ENCODE measurements around the gene SNX27. TPM values are rescaled to one million over a fixed set of nuclear protein-coding genes. Genes with fewer than 3 reads are reported as not detected.
"Not testable (repeated sequence)": the region's sequence is repeated elsewhere in the genome, so short reads cannot be mapped to it uniquely, and the experiment has no call there.

The SNX27 gene
- total RNA-seq, 2 experiments from 2014 or later: 33.1 to 33.8 TPM

GRCh38 chr1:151629278-151629677 lies 17.4 kb downstream of the SNX27 start:
- CTCF ChIA-PET: interaction anchor here (1.8 kb wide), 1 partner anchor 9 kb away, joined by 5 read pairs; no protein-coding TSS in a partner anchor
- POLR2A ChIA-PET: no interaction called here

- ChIA-PET POLR2A (no interaction called here), CTCF (no interaction called here)
Observed at GRCh38 chr1:151635479-151636072, 23.7 kb downstream of the SNX27 start.

GRCh38 chr1:151638074-151638775 lies 26.4 kb downstream of the SNX27 start:
- ChIA-PET POLR2A (no interaction called here), CTCF (interaction anchor here (0.6 to 2.0 kb wide), 2 partner anchors 10 to 285 kb away, joined by 3 to 5 read pairs; no protein-coding TSS in a partner anchor)

- ChIA-PET CTCF (interaction anchor here (2.0 kb wide), 1 partner anchor 10 kb away, joined by 5 read pairs; no protein-coding TSS in a partner anchor), POLR2A (no interaction called here)
Observed at GRCh38 chr1:151638812-151639211, 27.0 kb downstream of the SNX27 start.

- ChIA-PET POLR2A (no interaction called here), CTCF (no interaction called here)
Observed at GRCh38 chr1:151639466-151639865, 27.6 kb downstream of the SNX27 start.

- ChIA-PET POLR2A (no interaction called here), CTCF (interaction anchor here (1.1 kb wide), 1 partner anchor 11 kb away, joined by 4 read pairs; no protein-coding TSS in a partner anchor)
Observed at GRCh38 chr1:151641229-151641628, 29.4 kb downstream of the SNX27 start.

- POLR2A ChIA-PET, CTCF ChIA-PET: not testable (repeated sequence)
Observed at GRCh38 chr1:151643085-151643484, 31.2 kb downstream of the SNX27 start.

GRCh38 chr1:151644001-151644400 lies 32.2 kb downstream of the SNX27 start:
- CTCF ChIA-PET: no interaction called here

GRCh38 chr1:151653397-151653796 lies 41.5 kb downstream of the SNX27 start:
- ChIA-PET POLR2A (interaction anchor here (0.6 to 0.7 kb wide), 2 partner anchors 186 to 255 kb away, joined by 3 to 4 read pairs; partner anchors contain the start of gene C2CD4D), CTCF (no interaction called here)

More at GRCh38 chr1:151644001-151644400, 32.2 kb downstream of the SNX27 start:
- POLR2A ChIA-PET: no interaction called here

- POLR2A ChIA-PET: no interaction called here
- CTCF ChIA-PET: no interaction called here
Observed at GRCh38 chr1:151655371-151655770, 43.5 kb downstream of the SNX27 start.

- CTCF ChIA-PET: no interaction called here
- POLR2A ChIA-PET: no interaction called here
Observed at GRCh38 chr1:151661751-151662150, 49.9 kb downstream of the SNX27 start.

GRCh38 chr1:151668090-151668489 lies 56.2 kb downstream of the SNX27 start:
- POLR2A ChIA-PET: no interaction called here
- CTCF ChIA-PET: interaction anchor here (0.9 kb wide), 1 partner anchor 10 kb away, joined by 3 read pairs; no protein-coding TSS in a partner anchor

- POLR2A ChIA-PET, CTCF ChIA-PET: not testable (repeated sequence)
Observed at GRCh38 chr1:151670036-151670675, 58.3 kb downstream of the SNX27 start.

- ChIA-PET POLR2A (no interaction called here), CTCF (no interaction called here)
Observed at GRCh38 chr1:151673407-151673806, 61.6 kb downstream of the SNX27 start.

GRCh38 chr1:151680391-151680790 lies 68.5 kb downstream of the SNX27 start:
- POLR2A ChIA-PET: no interaction called here
- CTCF ChIA-PET: interaction anchor here (1.1 kb wide), 1 partner anchor 136 kb away, joined by 3 read pairs; no protein-coding TSS in a partner anchor

- ChIA-PET CTCF (interaction anchor here (1.1 kb wide), 1 partner anchor 136 kb away, joined by 3 read pairs; no protein-coding TSS in a partner anchor), POLR2A (no interaction called here)
Observed at GRCh38 chr1:151680826-151681225, 69.0 kb downstream of the SNX27 start.

GRCh38 chr1:151681923-151682322 lies 70.1 kb downstream of the SNX27 start:
- ChIA-PET CTCF (no interaction called here), POLR2A (no interaction called here)

- CTCF ChIA-PET, POLR2A ChIA-PET: not testable (repeated sequence)
Observed at GRCh38 chr1:151682901-151683300, 71.1 kb downstream of the SNX27 start.

GRCh38 chr1:151684128-151684527 lies 72.3 kb downstream of the SNX27 start:
- CTCF ChIA-PET: no interaction called here
- POLR2A ChIA-PET: no interaction called here

- POLR2A ChIA-PET: no interaction called here
Observed at GRCh38 chr1:151686561-151686960, 74.7 kb downstream of the SNX27 start.

GRCh38 chr1:151689494-151689893 lies 77.6 kb downstream of the SNX27 start:
- ChIA-PET CTCF (no interaction called here), POLR2A (no interaction called here)

More at GRCh38 chr1:151686561-151686960, 74.7 kb downstream of the SNX27 start:
- CTCF ChIA-PET: no interaction called here

Data from activated CD8-positive, alpha-beta memory T cell treated with anti-CD3 and anti-CD28 coated beads for 36 hours (primary cell).